ENCODE results near the gene CXADR.
"Not testable (repeated sequence)": the region's sequence is repeated elsewhere in the genome, so short reads cannot be mapped to it uniquely, and the experiment has no call there.

The CXADR gene

GRCh38 chr21:17472592-17473271 is 40.1 kb upstream of the CXADR start:
- TF ChIP-seq CTCF (conservative IDR thresholded peaks at IDR 0.05) = no peak
- peak overlapping the region; percentile 68 for H3K27ac ChIP-seq

GRCh38 chr21:17476006-17476405 is 36.8 kb upstream of the CXADR start:
- TF ChIP-seq CTCF (conservative IDR thresholded peaks at IDR 0.05) = no peak
- H3K27ac ChIP-seq = no peak overlapping the region

GRCh38 chr21:17478156-17478555 is 34.7 kb upstream of the CXADR start:
- H3K27ac ChIP-seq = not testable (repeated sequence)

GRCh38 chr21:17479606-17480005 is 33.2 kb upstream of the CXADR start:
- TF ChIP-seq CTCF (conservative IDR thresholded peaks at IDR 0.05) = no peak
- H3K27ac ChIP-seq = no peak overlapping the region

- TF ChIP-seq CTCF (conservative IDR thresholded peaks at IDR 0.05) = no peak
- no peak overlapping the region for H3K27ac ChIP-seq
These were observed 29.9 kb upstream of the CXADR start for GRCh38 chr21:17482928-17483327.

GRCh38 chr21:17488620-17489019 is 24.2 kb upstream of the CXADR start:
- H3K27ac ChIP-seq = no peak overlapping the region
- TF ChIP-seq CTCF (conservative IDR thresholded peaks at IDR 0.05) = no peak

GRCh38 chr21:17489565-17489964 is 23.3 kb upstream of the CXADR start:
- H3K27ac ChIP-seq = not testable (repeated sequence)

- H3K27ac ChIP-seq = no peak overlapping the region
- TF ChIP-seq CTCF (conservative IDR thresholded peaks at IDR 0.05) = no peak
These were observed 21.0 kb upstream of the CXADR start for GRCh38 chr21:17491716-17492414.
